ENCODE measurements around the gene SEPHS1. TPM values are rescaled to one million over a fixed set of nuclear protein-coding genes. Genes with fewer than 3 reads are reported as not detected.

SEPHS1 gene
- total and polyA plus RNA-seq, 2 donors (not counting 3 experiments of a cell fraction or from before 2014, with no cell fraction given) = 40.6 to 55.4 TPM

DNA sequence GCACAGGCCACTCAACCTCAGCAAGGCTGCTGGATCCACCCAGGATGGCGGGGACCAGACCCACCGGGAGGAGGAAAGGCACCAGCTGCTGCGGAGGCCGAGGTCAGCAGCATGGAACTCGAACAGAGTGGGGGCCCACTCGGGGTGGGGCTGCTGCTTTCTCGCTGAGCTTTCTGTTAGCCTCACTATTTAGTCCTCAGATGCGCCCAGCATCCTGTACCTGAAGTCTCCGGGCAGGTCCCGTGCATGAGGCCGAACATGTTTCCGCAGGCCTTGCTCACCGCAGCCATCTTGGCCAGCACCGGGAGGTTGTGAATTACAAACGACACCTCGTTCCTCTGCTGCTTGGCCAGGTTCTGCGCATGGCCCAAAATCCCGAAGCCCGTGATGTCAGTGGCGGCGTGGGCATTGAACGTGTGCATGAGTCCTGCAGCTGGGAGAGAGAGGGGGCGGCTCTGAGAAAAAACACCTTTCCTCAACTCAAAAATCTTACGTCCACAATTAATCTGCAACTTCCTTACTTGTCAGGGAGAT lies 25.4 kb downstream of the SEPHS1 start:
- Histone ChIP-seq H3K4me1 (ENCODE audit: control insufficient read depth, extremely low read depth, insufficient read depth, low read length) (peaks cover under 1% of the 10 kb centered on the region), H4K20me1 (replicated peaks; ENCODE audit: control insufficient read depth, extremely low read depth, insufficient read depth, low read length) (no peaks in the 10 kb centered on the region), H3K27ac (ENCODE audit: insufficient read depth, low read depth, low read length) (no peak overlapping the region), H2AFZ (ENCODE audit: low read depth, low read length) (no peak overlapping the region), H3K9me1 (replicated peaks; ENCODE audit: control insufficient read depth, extremely low read depth, insufficient read depth, low read length) (no peaks in the 10 kb centered on the region), H3K4me3 (replicated peaks in 1 of 3; ENCODE audit: insufficient read depth in 1 of 3, low read depth in 1 of 3, low read length in 3 of 3) (no peak overlapping the region), H3K9me3 (replicated peaks; ENCODE audit: control insufficient read depth, insufficient read depth, low read length) (no peaks in the 10 kb centered on the region), H3K27me3 (ENCODE audit: control insufficient read depth in 2 of 2, insufficient read depth in 2 of 2, low read length in 2 of 2) (no peaks in the 10 kb centered on the region), H3K4me2 (ENCODE audit: insufficient read depth, low read length) (no peak overlapping the region), H3K9ac (replicated peaks; ENCODE audit: extremely low read depth, insufficient read depth, low read length) (no peak overlapping the region), H3K36me3 (ENCODE audit: control insufficient read depth in 2 of 2, extremely low read depth in 1 of 2, insufficient read depth in 2 of 2, low read length in 2 of 2) (peaks cover 12 to 26% of the 10 kb centered on the region in 2 experiments), H3K79me2 (ENCODE audit: control insufficient read depth, insufficient read depth, low read length) (no peaks in the 10 kb centered on the region)
- TF ChIP-seq GATA2 (IDR thresholded peaks at IDR 0.05; ENCODE audit: insufficient read depth, insufficient read length, low read depth, low read length) (no peak), FOS (IDR thresholded peaks at IDR 0.05; ENCODE audit: borderline replicate concordance, insufficient read depth, low read length) (no peak), JUN (IDR thresholded peaks at IDR 0.05; ENCODE audit: borderline replicate concordance, insufficient read depth, insufficient read length, low read depth) (no peak)
- TF ChIP-seq, protein P1, sequence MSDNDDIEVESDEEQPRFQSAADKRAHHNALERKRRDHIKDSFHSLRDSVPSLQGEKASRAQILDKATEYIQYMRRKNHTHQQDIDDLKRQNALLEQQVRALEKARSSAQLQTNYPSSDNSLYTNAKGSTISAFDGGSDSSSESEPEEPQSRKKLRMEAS (IDR thresholded peaks at IDR 0.05; ENCODE audit: insufficient read depth, insufficient read length) = no peak
- ChIA-PET POLR2A (no interaction called here), CTCF (no interaction called here)
- no peak for DNase-seq (ENCODE audit: low read depth, low spot score)
- dilution Hi-C loops (cut with MboI; ENCODE audit: extremely low pct_ligation_motif_present, low sequenced_read_pairs) = no loop called here
- intact Hi-C loops (cut with micrococcal nuclease) = no loop called here
- no peak for FAIRE-seq
- BruUV-seq (replicated peaks) = no TSS peak

DNA sequence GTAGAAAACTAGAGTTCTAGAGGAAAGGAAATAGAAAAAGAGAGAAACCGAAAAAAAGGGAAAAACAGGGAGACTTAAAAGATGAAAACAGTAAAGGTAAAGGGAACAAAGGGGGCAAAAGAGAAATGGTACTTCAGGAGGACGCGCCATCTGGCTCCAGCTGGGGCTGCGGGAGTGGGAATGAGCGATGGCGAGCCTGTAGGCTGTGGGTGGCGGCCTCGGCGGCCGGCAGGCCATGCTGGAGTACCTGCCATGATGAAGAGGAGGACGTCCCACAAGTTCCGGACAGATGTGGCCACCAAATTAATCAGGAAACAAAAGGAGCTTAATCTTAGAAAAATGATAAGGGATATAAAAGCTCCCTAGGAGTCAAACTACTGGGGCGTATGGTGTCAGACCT lies 26.5 kb downstream of the SEPHS1 start:
- FAIRE-seq = no peak
- intact Hi-C loops (cut with micrococcal nuclease) = no loop called here

More for the DNA sequence above, 26.5 kb downstream of the SEPHS1 start:
- Histone ChIP-seq H3K4me1 (ENCODE audit: control insufficient read depth, extremely low read depth, insufficient read depth, low read length) (peaks cover 4% of the 10 kb centered on the region), H3K79me2 (ENCODE audit: control insufficient read depth, insufficient read depth, low read length) (no peaks in the 10 kb centered on the region), H3K27ac (ENCODE audit: insufficient read depth, low read depth, low read length) (no peak overlapping the region), H3K4me2 (ENCODE audit: insufficient read depth, low read length) (no peak overlapping the region), H3K9me1 (replicated peaks; ENCODE audit: control insufficient read depth, extremely low read depth, insufficient read depth, low read length) (no peaks in the 10 kb centered on the region), H3K27me3 (ENCODE audit: control insufficient read depth in 2 of 2, insufficient read depth in 2 of 2, low read length in 2 of 2) (no peaks in the 10 kb centered on the region), H3K9ac (replicated peaks; ENCODE audit: extremely low read depth, insufficient read depth, low read length) (no peak overlapping the region), H2AFZ (ENCODE audit: low read depth, low read length) (no peak overlapping the region), H3K36me3 (ENCODE audit: control insufficient read depth in 2 of 2, extremely low read depth in 1 of 2, insufficient read depth in 2 of 2, low read length in 2 of 2) (peaks cover 10 to 24% of the 10 kb centered on the region in 2 experiments), H3K9me3 (replicated peaks; ENCODE audit: control insufficient read depth, insufficient read depth, low read length) (no peaks in the 10 kb centered on the region), H3K4me3 (replicated peaks in 1 of 3; ENCODE audit: insufficient read depth in 1 of 3, low read depth in 1 of 3, low read length in 3 of 3) (no peak overlapping the region), H4K20me1 (replicated peaks; ENCODE audit: control insufficient read depth, extremely low read depth, insufficient read depth, low read length) (no peaks in the 10 kb centered on the region)
- POLR2A ChIA-PET = interaction anchor here (0.6 to 1.0 kb wide), 2 partner anchors 20 to 556 kb away, joined by 3 to 5 read pairs; no protein-coding TSS in a partner anchor
- no TSS peak for BruUV-seq (replicated peaks)
- dilution Hi-C loops (cut with MboI; ENCODE audit: extremely low pct_ligation_motif_present, low sequenced_read_pairs) = no loop called here
- CTCF ChIA-PET = no interaction called here
- DNase-seq (ENCODE audit: low read depth, low spot score) = no peak
- TF ChIP-seq, protein P1 (IDR thresholded peaks at IDR 0.05; ENCODE audit: insufficient read depth, insufficient read length) = no peak
- TF ChIP-seq MYC (IDR thresholded peaks at IDR 0.05; ENCODE audit: low read depth, low read length) = no peak

Data from endothelial cell of umbilical vein (primary cell).